Femur (tissue), 1 donor: ENCODE measurements around the gene RASGRP1.

Experiments used
- DNase-seq: peaks from one replicate; pipeline ENCODE4 v3.0.0-alpha.2; 2017

The RASGRP1 gene

GRCh38 chr15:38565287-38565670 is 665 bp upstream of the RASGRP1 start:
- DNase-seq: no peak

- DNase-seq: peak; percentile 71
Measured at GRCh38 chr15:38563723-38564519, 693 bp downstream of the RASGRP1 start.

GRCh38 chr15:38562278-38562677 is 2.3 kb downstream of the RASGRP1 start:
- DNase-seq: no peak

GRCh38 chr15:38560456-38560926 is 4.1 kb downstream of the RASGRP1 start:
- DNase-seq: no peak

- DNase-seq: no peak
Measured at GRCh38 chr15:38559636-38560307, 4.8 kb downstream of the RASGRP1 start.

- DNase-seq: no peak
Measured at GRCh38 chr15:38559131-38559530, 5.5 kb downstream of the RASGRP1 start.

GRCh38 chr15:38558372-38559059 is 6.1 kb downstream of the RASGRP1 start:
- DNase-seq: no peak

- DNase-seq: no peak
Measured at GRCh38 chr15:38557921-38558320, 6.7 kb downstream of the RASGRP1 start.

GRCh38 chr15:38555686-38556334 is 8.8 kb downstream of the RASGRP1 start:
- DNase-seq: no peak

- DNase-seq: no peak
Measured at GRCh38 chr15:38554354-38554753, 10.3 kb downstream of the RASGRP1 start.

- no peak for DNase-seq
Measured at GRCh38 chr15:38553071-38553470, 11.5 kb downstream of the RASGRP1 start.

- DNase-seq: no peak
Measured at GRCh38 chr15:38551720-38552648, 12.6 kb downstream of the RASGRP1 start.

- no peak for DNase-seq
Measured at GRCh38 chr15:38549222-38549621, 15.4 kb downstream of the RASGRP1 start.

GRCh38 chr15:38547255-38547997 is 17.2 kb downstream of the RASGRP1 start:
- DNase-seq: no peak

- no peak for DNase-seq
Measured at GRCh38 chr15:38545179-38545578, 19.4 kb downstream of the RASGRP1 start.

- no peak for DNase-seq
Measured at GRCh38 chr15:38541026-38541425, 23.6 kb downstream of the RASGRP1 start.

GRCh38 chr15:38540510-38540909 is 24.1 kb downstream of the RASGRP1 start:
- DNase-seq: no peak

GRCh38 chr15:38539008-38539343 is 25.6 kb downstream of the RASGRP1 start:
- DNase-seq: no peak

GRCh38 chr15:38538328-38539007 is 26.1 kb downstream of the RASGRP1 start:
- DNase-seq: no peak

GRCh38 chr15:38536201-38536676 is 28.4 kb downstream of the RASGRP1 start:
- DNase-seq: no peak
